HCT116 (cell line): ENCODE measurements around the gene NFASC. TPM values are rescaled to one million over a fixed set of nuclear protein-coding genes. Genes with fewer than 3 reads are reported as not detected.

Experiments used
- ATAC-seq: fragments of 200-7000 bp; cut with Tn5 transposase; 2 replicates; pipeline ENCODE4 v1.9.1; 2020; ENCODE audit warnings: mild to moderate bottlenecking, moderate library complexity
- BruUV-seq: library from RNA; stranded (reverse); fragments of 400-500 nt; replicated peaks from 2 replicates; lab custom pipeline; 2021; lab: Mats Ljungman, UMichigan
- CTCF ChIA-PET: fragments of 300-600 bp; sonication (Branson Sonifier 250); formaldehyde crosslinking; loops from one replicate; lab custom pipeline; 2021; ENCODE audit warnings: antibody characterized with exemption; lab: Charles Lee
- POLR2A ChIA-PET: fragments of 300-600, 350-600 bp; sonication (Branson Sonifier 250); formaldehyde crosslinking; loops from one replicate; lab custom pipeline; 2021; ENCODE audit warnings: antibody characterized with exemption; lab: Charles Lee
- RAD21 ChIA-PET, 2 experiments: fragments of 300-600 bp; sonication (Branson Sonifier 250); formaldehyde crosslinking; loops; one replicate each; lab custom pipeline; 2023; ENCODE audit warnings: low total read pairs in 2 of 2; ENCODE audit not compliant: uncharacterized antibody in 2 of 2, unreplicated experiment in 2 of 2, low non-redundant PET in 1 of 2; lab: Charles Lee
- DNase-seq: peaks from one replicate; pipeline ENCODE4 v3.0.0-alpha.2; 2010; ENCODE audit warnings: low read depth, low spot score
- H2AFZ ChIP-seq: fragments of 200-600 bp; shearing (Covaris generic), sonication (generic); 2 replicates; pipeline ENCODE4 v1.6.1; 2017; ENCODE audit warnings: low read depth, mixed run types, mixed read lengths, antibody characterized with exemption, low read length; ENCODE audit not compliant: poor library complexity, severe bottlenecking
- H3K27ac ChIP-seq: 2 replicates; pipeline ENCODE4 v1.5.1; 2012; ENCODE audit warnings: low read depth, low read length
- H3K27me3 ChIP-seq: fragments of 200-600 bp; sonication (generic); 2 replicates; pipeline ENCODE4 v1.6.1; 2016; ENCODE audit warnings: mixed run types, low read length, mixed read lengths; ENCODE audit not compliant: insufficient read depth
- H3K36me3 ChIP-seq, 2 experiments: fragments of 200-500 bp in 1 of 2; fragments of 200-600 bp in 1 of 2; sonication (Bioruptor generic) in 1 of 2; sonication (generic) in 1 of 2; 2 replicates each; pipeline versions ENCODE4 v1.5.1 to v1.6.1; 2014 to 2016; ENCODE audit warnings: low read length in 2 of 2, inconsistent platforms in 1 of 2, mixed read lengths in 1 of 2, mixed run types in 1 of 2; ENCODE audit not compliant: insufficient read depth in 2 of 2, control insufficient read depth in 1 of 2
- H3K4me1 ChIP-seq, 2 experiments: fragments of 200-600 bp in 1 of 2; sonication (generic) in 1 of 2; 2 replicates each; pipeline versions ENCODE4 v1.5.1 to v1.6.1; 2012 to 2017; ENCODE audit warnings: low read length in 2 of 2, inconsistent platforms in 1 of 2, mild to moderate bottlenecking in 1 of 2, mixed read lengths in 1 of 2, mixed run types in 1 of 2, moderate library complexity in 1 of 2; ENCODE audit not compliant: insufficient read depth in 2 of 2, control insufficient read depth in 1 of 2
- H3K4me2 ChIP-seq: fragments of 200-600 bp; sonication (generic); 2 replicates; pipeline ENCODE4 v1.6.1; 2017; ENCODE audit warnings: mixed run types, low read length, mixed read lengths
- H3K4me3 ChIP-seq, 2 experiments: fragments of 200-600 bp in 1 of 2; sonication (generic) in 1 of 2; replicated peaks in 1 of 2; 2 replicates each; pipeline ENCODE4 v1.5.1; 2011 to 2016; ENCODE audit warnings: low read length in 2 of 2, control low read depth in 1 of 2, low read depth in 1 of 2, mild to moderate bottlenecking in 1 of 2, mixed read lengths in 1 of 2, mixed run types in 1 of 2
- H3K79me2 ChIP-seq: fragments of 200-600 bp; sonication (generic); 2 replicates; pipeline ENCODE4 v1.6.1; 2017; ENCODE audit warnings: mild to moderate bottlenecking, mixed run types, low read length, moderate library complexity, mixed read lengths; ENCODE audit not compliant: insufficient read depth
- H3K9ac ChIP-seq: fragments of 200-600 bp; sonication (generic); 2 replicates; pipeline ENCODE4 v1.6.1; 2016; ENCODE audit warnings: low read length, mixed read lengths
- H3K9me2 ChIP-seq: fragments of 200-600 bp; sonication (generic), shearing (Covaris generic); 2 replicates; pipeline ENCODE4 v1.6.1; 2017; ENCODE audit warnings: mixed run types, mild to moderate bottlenecking, moderate library complexity; ENCODE audit not compliant: insufficient read depth
- H3K9me3 ChIP-seq, 2 experiments: fragments of 200-500 bp in 1 of 2; fragments of 200-600 bp in 1 of 2; sonication (Bioruptor generic) in 1 of 2; sonication (generic) in 1 of 2; 2 replicates each; pipeline ENCODE4 v1.6.1; 2014 to 2017; ENCODE audit warnings: low read length in 2 of 2, mixed read lengths in 2 of 2, inconsistent platforms in 1 of 2, low read depth in 1 of 2, mild to moderate bottlenecking in 1 of 2, mixed run types in 1 of 2, moderate library complexity in 1 of 2; ENCODE audit not compliant: control insufficient read depth in 1 of 2, insufficient read depth in 1 of 2
- H4K20me1 ChIP-seq: fragments of 200-600 bp; sonication (generic), shearing (Covaris generic); 2 replicates; pipeline ENCODE4 v1.6.1; 2017; ENCODE audit warnings: mixed run types, mild to moderate bottlenecking, moderate library complexity; ENCODE audit not compliant: insufficient read depth
- ATF3 ChIP-seq: IDR thresholded peaks from 2 replicates; pipeline ENCODE4 v1.6.1; 2012
- CBX3 ChIP-seq: IDR thresholded peaks from 2 replicates; pipeline ENCODE4 v1.6.1; 2012; ENCODE audit warnings: low read depth
- ELF1 ChIP-seq: IDR thresholded peaks from 2 replicates; pipeline ENCODE4 v1.6.1; 2012; ENCODE audit warnings: low read depth, borderline replicate concordance
- EZH2phosphoT487 ChIP-seq: fragments of 200-600 bp; IDR thresholded peaks from 2 replicates; pipeline ENCODE4 v1.6.1; 2018; ENCODE audit warnings: antibody characterized with exemption, borderline replicate concordance
- POLR2A ChIP-seq: IDR thresholded peaks from 2 replicates; pipeline ENCODE4 v1.7.0; 2011; ENCODE audit warnings: borderline replicate concordance; ENCODE audit not compliant: insufficient read depth, insufficient read length; ENCODE audit errors: extremely low read depth
- POLR2AphosphoS5 ChIP-seq: IDR thresholded peaks from 2 replicates; pipeline ENCODE4 v1.6.1; 2011; ENCODE audit warnings: mild to moderate bottlenecking, low read depth, low read length, moderate library complexity
- SP1 ChIP-seq: IDR thresholded peaks from 2 replicates; pipeline ENCODE4 v1.6.1; 2012; ENCODE audit warnings: low read depth
- SRF ChIP-seq: IDR thresholded peaks from 2 replicates; pipeline ENCODE4 v1.6.1; 2012; ENCODE audit warnings: low read depth
- TCF7L2 ChIP-seq: IDR thresholded peaks from 2 replicates; pipeline ENCODE4 v1.7.0; 2011; ENCODE audit warnings: borderline replicate concordance, inconsistent platforms; ENCODE audit not compliant: insufficient read depth, insufficient read length; ENCODE audit errors: extremely low read depth
- YY1 ChIP-seq: IDR thresholded peaks from 2 replicates; pipeline ENCODE4 v1.6.1; 2011; ENCODE audit warnings: low read length, low read depth, moderate library complexity, mild to moderate bottlenecking; ENCODE audit not compliant: insufficient replicate concordance; ENCODE audit errors: extremely low read depth
- ZBTB33 ChIP-seq: IDR thresholded peaks from 2 replicates; pipeline ENCODE4 v1.6.1; 2011; ENCODE audit warnings: mild to moderate bottlenecking, low read length, moderate library complexity; ENCODE audit not compliant: insufficient replicate concordance; ENCODE audit errors: extremely low read depth
- ZFX ChIP-seq: fragments of 450-650 bp; IDR thresholded peaks from 2 replicates; pipeline ENCODE4 v1.6.1; 2017
- intact Hi-C: fragments of 100-400 bp; cut with micrococcal nuclease; formaldehyde crosslinking; loops from 2 replicates; pipeline ENCODE4 v1.10.0; 2022
- total RNA-seq: library from RNA; stranded (reverse); gene quantifications from one replicate; pipeline ENCODE4 v1.2.1, GENCODE V29; 2021; ENCODE audit not compliant: unreplicated experiment

Gene NFASC
- total RNA-seq, 1 experiment from 2014 or later: 0.57 TPM

GRCh38 chr1:205059660-205060059 lies 189.0 kb downstream of the NFASC start:
- H3K36me3 ChIP-seq: no peaks in the 10 kb centered on the region
- BruUV-seq: no TSS peak
- no peaks in the 10 kb centered on the region for H4K20me1 ChIP-seq
- ATAC-seq: no peak
- no peak overlapping the region for H3K4me3 ChIP-seq
- intact Hi-C loops: loop anchor here (5.0 kb wide), 1 partner anchor 252 kb away; no protein-coding TSS in a partner anchor
- no peak for TF ChIP-seq SP1
- no peak for TF ChIP-seq ELF1
- no peak for TF ChIP-seq ZBTB33
- no peak for TF ChIP-seq ZFX
- TF ChIP-seq POLR2A: no peak
- no peak for TF ChIP-seq CBX3
- no peak for TF ChIP-seq SRF
- no peak for TF ChIP-seq EZH2phosphoT487
- TF ChIP-seq ATF3: no peak
- no peak for TF ChIP-seq TCF7L2
- no peak for TF ChIP-seq YY1
- no peak for TF ChIP-seq POLR2AphosphoS5
- ChIA-PET CTCF (no interaction called here), RAD21 (no interaction called here), POLR2A (no interaction called here)
- H3K4me1 ChIP-seq: no peaks in the 10 kb centered on the region; a peak in 1 of 4 replicates
- DNase-seq: no peak
- H3K9me2 ChIP-seq: no peaks in the 10 kb centered on the region
- no peaks in the 10 kb centered on the region for H3K27me3 ChIP-seq
- H3K79me2 ChIP-seq: no peaks in the 10 kb centered on the region
- no peak overlapping the region for H3K4me2 ChIP-seq
- H3K9me3 ChIP-seq: no peaks in the 10 kb centered on the region
- no peak overlapping the region for H2AFZ ChIP-seq
- H3K27ac ChIP-seq: no peak overlapping the region
- H3K9ac ChIP-seq: no peak overlapping the region
